ENCODE measurements around the gene CFAP97D1.

CFAP97D1 gene

DNA sequence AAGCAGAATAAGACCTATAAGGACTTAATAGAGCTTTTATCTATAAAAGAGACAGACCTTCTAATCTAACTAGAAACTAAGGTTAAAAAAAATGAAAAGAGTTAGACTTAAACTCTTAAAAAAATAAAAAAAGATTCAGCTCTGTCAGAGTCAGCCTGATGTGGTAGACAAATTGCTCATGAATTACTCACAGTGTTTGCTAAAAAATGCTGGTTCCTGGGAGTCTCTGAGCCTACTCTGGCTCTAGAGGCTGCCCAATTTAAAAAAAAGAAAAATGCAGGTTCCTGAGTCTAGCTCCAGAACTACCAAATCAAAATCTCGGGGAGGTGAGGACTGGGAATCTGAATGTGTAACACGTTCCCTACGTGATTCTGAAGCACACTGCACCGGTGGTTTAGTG, 39.7 kb upstream of the CFAP97D1 start:
- H3K9me2 ChIP-seq (replicated peaks; ENCODE audit: low read depth, low read length), result no peaks in the 10 kb centered on the region
- no peaks in the 10 kb centered on the region for H3K9me3 ChIP-seq (ENCODE audit: insufficient read depth, low read depth, low read length)
- H3K36me3 ChIP-seq (ENCODE audit: insufficient read depth, low read length), result no peaks in the 10 kb centered on the region
- no peak overlapping the region for H3K9ac ChIP-seq (ENCODE audit: low read depth, low read length, poor library complexity, severe bottlenecking)
- no peaks in the 10 kb centered on the region for H3F3A ChIP-seq (ENCODE audit: low read depth)
- H3K4me3 ChIP-seq (ENCODE audit: low read length, poor library complexity, severe bottlenecking), result no peak overlapping the region
- no peaks in the 10 kb centered on the region for H3K79me2 ChIP-seq (ENCODE audit: insufficient read depth, low read length)
- H3K4me1 ChIP-seq (ENCODE audit: insufficient read depth, low read length, poor library complexity, severe bottlenecking), result no peaks in the 10 kb centered on the region
- TF ChIP-seq, protein P1, sequence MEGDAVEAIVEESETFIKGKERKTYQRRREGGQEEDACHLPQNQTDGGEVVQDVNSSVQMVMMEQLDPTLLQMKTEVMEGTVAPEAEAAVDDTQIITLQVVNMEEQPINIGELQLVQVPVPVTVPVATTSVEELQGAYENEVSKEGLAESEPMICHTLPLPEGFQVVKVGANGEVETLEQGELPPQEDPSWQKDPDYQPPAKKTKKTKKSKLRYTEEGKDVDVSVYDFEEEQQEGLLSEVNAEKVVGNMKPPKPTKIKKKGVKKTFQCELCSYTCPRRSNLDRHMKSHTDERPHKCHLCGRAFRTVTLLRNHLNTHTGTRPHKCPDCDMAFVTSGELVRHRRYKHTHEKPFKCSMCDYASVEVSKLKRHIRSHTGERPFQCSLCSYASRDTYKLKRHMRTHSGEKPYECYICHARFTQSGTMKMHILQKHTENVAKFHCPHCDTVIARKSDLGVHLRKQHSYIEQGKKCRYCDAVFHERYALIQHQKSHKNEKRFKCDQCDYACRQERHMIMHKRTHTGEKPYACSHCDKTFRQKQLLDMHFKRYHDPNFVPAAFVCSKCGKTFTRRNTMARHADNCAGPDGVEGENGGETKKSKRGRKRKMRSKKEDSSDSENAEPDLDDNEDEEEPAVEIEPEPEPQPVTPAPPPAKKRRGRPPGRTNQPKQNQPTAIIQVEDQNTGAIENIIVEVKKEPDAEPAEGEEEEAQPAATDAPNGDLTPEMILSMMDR (conservative IDR thresholded peaks at IDR 0.05; ENCODE audit: low read length), result no peak
- no peak for TF ChIP-seq EZH2phosphoT487 (IDR thresholded peaks at IDR 0.05; ENCODE audit: borderline replicate concordance)
- no peaks in the 10 kb centered on the region for H4K20me1 ChIP-seq (ENCODE audit: insufficient read depth, low read length, poor library complexity, severe bottlenecking)
- no peak overlapping the region for H3K4me2 ChIP-seq (ENCODE audit: low read depth, low read length, poor library complexity, severe bottlenecking)
- no peak overlapping the region for H2AFZ ChIP-seq (ENCODE audit: low read length)
- peaks cover 5% of the 10 kb centered on the region for H3K27me3 ChIP-seq (ENCODE audit: insufficient read depth, low read length, poor library complexity, severe bottlenecking)

- Histone ChIP-seq H3K9ac (ENCODE audit: low read depth, low read length, poor library complexity, severe bottlenecking) (no peak overlapping the region), H3K4me2 (ENCODE audit: low read depth, low read length, poor library complexity, severe bottlenecking) (no peak overlapping the region), H3K4me1 (ENCODE audit: insufficient read depth, low read length, poor library complexity, severe bottlenecking) (no peaks in the 10 kb centered on the region), H3K36me3 (ENCODE audit: insufficient read depth, low read length) (no peaks in the 10 kb centered on the region), H3K9me2 (replicated peaks; ENCODE audit: low read depth, low read length) (no peaks in the 10 kb centered on the region), H3K79me2 (ENCODE audit: insufficient read depth, low read length) (no peaks in the 10 kb centered on the region), H3K4me3 (ENCODE audit: low read length, poor library complexity, severe bottlenecking) (no peak overlapping the region), H3K9me3 (ENCODE audit: insufficient read depth, low read depth, low read length) (no peaks in the 10 kb centered on the region), H3F3A (ENCODE audit: low read depth) (no peaks in the 10 kb centered on the region), H2AFZ (ENCODE audit: low read length) (no peak overlapping the region), H3K27me3 (ENCODE audit: insufficient read depth, low read length, poor library complexity, severe bottlenecking) (peaks cover 5% of the 10 kb centered on the region), H4K20me1 (ENCODE audit: insufficient read depth, low read length, poor library complexity, severe bottlenecking) (no peaks in the 10 kb centered on the region)
- no peak for TF ChIP-seq EZH2phosphoT487 (IDR thresholded peaks at IDR 0.05; ENCODE audit: borderline replicate concordance)
- TF ChIP-seq, protein P1 (conservative IDR thresholded peaks at IDR 0.05; ENCODE audit: low read length), result no peak
Measured at GRCh38 chr17:43741636-43742035, 38.6 kb upstream of the CFAP97D1 start.

DNA sequence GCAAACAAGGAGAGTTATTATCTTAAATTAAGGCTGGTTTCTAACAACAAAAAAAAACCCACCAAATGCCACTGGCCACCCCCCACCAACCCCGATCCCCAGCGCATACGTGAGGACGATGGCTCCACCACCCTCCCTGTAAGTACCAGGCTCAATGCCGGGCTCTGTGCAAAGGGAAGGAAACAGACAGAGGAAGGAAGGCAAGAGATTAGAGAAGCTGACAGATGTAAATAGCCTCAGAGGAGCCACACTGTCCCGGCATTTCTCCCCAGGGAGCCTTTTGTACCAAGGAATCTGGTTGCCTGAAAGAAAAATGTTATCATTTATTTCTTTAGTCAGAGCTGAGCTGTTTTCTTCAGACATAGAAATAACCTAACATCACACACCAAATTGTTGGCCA, 34.7 kb upstream of the CFAP97D1 start:
- Histone ChIP-seq H3K36me3 (ENCODE audit: insufficient read depth, low read length) (no peaks in the 10 kb centered on the region), H3K27me3 (ENCODE audit: insufficient read depth, low read length, poor library complexity, severe bottlenecking) (no peaks in the 10 kb centered on the region), H3K79me2 (ENCODE audit: insufficient read depth, low read length) (no peaks in the 10 kb centered on the region), H4K20me1 (ENCODE audit: insufficient read depth, low read length, poor library complexity, severe bottlenecking) (no peaks in the 10 kb centered on the region), H3K4me3 (ENCODE audit: low read length, poor library complexity, severe bottlenecking) (no peak overlapping the region), H2AFZ (ENCODE audit: low read length) (no peak overlapping the region), H3K9me3 (ENCODE audit: insufficient read depth, low read depth, low read length) (no peaks in the 10 kb centered on the region), H3F3A (ENCODE audit: low read depth) (no peaks in the 10 kb centered on the region), H3K9me2 (replicated peaks; ENCODE audit: low read depth, low read length) (no peaks in the 10 kb centered on the region), H3K4me1 (ENCODE audit: insufficient read depth, low read length, poor library complexity, severe bottlenecking) (no peaks in the 10 kb centered on the region), H3K4me2 (ENCODE audit: low read depth, low read length, poor library complexity, severe bottlenecking) (no peak overlapping the region), H3K9ac (ENCODE audit: low read depth, low read length, poor library complexity, severe bottlenecking) (no peak overlapping the region)
- TF ChIP-seq EZH2phosphoT487 (IDR thresholded peaks at IDR 0.05; ENCODE audit: borderline replicate concordance), result no peak
- TF ChIP-seq, protein P1 (conservative IDR thresholded peaks at IDR 0.05; ENCODE audit: low read length), result no peak

Data from Loucy (cell line).